ENCODE results near the gene EFCAB14. TPM values are rescaled to one million over a fixed set of nuclear protein-coding genes. Genes with fewer than 3 reads are reported as not detected.
"Not testable (repeated sequence)": the region's sequence is repeated elsewhere in the genome, so short reads cannot be mapped to it uniquely, and the experiment has no call there.

Gene EFCAB14
- total RNA-seq, 3 donors from 2014 or later: 115 to 137 (median 122) TPM

DNA sequence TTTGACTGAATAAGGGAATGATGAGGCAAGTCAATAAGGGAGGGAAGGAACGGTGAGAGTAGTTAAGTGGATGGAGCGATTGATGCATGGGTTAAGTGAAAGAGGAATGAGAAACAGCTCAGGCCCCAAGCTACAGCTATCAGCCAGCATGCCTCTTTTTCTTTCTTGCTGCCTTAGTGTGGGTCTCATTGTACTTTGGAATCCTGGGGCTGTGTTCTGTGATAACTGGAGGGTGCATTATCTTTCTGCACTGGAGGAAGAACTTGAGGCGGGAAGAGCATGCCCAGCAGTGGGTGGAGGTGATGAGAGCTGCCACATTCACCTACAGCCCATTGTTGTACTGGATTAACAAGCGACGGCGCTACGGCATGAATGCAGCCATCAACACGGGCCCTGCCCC lies 46.2 kb downstream of the EFCAB14 start:
- ATAC-seq (no peak), DNase-seq (no peak)
- no peaks in the 10 kb centered on the region for H3K4me1 ChIP-seq (ENCODE audit: low read depth)
- intact Hi-C loops (cut with DNase I, micrococcal nuclease): no loop called here
- H3K9me3 ChIP-seq: no peaks in the 10 kb centered on the region
- H3K36me3 ChIP-seq (ENCODE audit: low read depth): peaks cover 2% of the 10 kb centered on the region
- TF ChIP-seq, protein P1, sequence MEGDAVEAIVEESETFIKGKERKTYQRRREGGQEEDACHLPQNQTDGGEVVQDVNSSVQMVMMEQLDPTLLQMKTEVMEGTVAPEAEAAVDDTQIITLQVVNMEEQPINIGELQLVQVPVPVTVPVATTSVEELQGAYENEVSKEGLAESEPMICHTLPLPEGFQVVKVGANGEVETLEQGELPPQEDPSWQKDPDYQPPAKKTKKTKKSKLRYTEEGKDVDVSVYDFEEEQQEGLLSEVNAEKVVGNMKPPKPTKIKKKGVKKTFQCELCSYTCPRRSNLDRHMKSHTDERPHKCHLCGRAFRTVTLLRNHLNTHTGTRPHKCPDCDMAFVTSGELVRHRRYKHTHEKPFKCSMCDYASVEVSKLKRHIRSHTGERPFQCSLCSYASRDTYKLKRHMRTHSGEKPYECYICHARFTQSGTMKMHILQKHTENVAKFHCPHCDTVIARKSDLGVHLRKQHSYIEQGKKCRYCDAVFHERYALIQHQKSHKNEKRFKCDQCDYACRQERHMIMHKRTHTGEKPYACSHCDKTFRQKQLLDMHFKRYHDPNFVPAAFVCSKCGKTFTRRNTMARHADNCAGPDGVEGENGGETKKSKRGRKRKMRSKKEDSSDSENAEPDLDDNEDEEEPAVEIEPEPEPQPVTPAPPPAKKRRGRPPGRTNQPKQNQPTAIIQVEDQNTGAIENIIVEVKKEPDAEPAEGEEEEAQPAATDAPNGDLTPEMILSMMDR (IDR thresholded peaks at IDR 0.05): no peak
- H3K4me3 ChIP-seq: no peak overlapping the region

DNA sequence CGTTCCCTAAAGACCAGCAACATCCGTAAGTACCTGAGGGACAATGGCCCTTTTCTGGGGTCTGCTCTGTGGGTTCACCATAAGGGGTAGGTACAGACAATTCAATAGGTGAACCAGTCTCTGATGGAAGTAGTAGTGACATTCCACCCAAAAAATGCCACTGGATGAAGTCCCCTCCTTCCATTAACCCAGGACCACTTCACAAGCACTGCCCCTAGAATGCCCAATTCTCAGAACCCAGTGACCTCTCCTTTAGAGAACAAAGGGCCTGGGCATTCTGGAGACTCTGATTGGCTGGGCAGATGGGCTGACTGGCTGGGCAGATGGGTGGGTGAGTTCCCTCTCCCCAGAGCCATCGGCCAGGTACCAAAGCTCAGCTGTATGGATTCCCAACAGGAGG lies 47.4 kb downstream of the EFCAB14 start, which contains the start of gene TEX38:
Gene TEX38 (plus strand): TSS at position 301 of the 400 bp plus-strand sequence. CDS start 81 bp downstream, at position 382.
- intact Hi-C loops (cut with DNase I, micrococcal nuclease): no loop called here
- Histone ChIP-seq H3K36me3 (ENCODE audit: low read depth) (no peaks in the 10 kb centered on the region), H3K4me1 (ENCODE audit: low read depth) (peaks cover 9% of the 10 kb centered on the region), H3K4me3 (no peak within 1 kb of the TSS), H3K9me3 (no peaks in the 10 kb centered on the region)
- ATAC-seq (no peak), DNase-seq (no peak)
- TF ChIP-seq, protein P1 (IDR thresholded peaks at IDR 0.05): no peak

DNA sequence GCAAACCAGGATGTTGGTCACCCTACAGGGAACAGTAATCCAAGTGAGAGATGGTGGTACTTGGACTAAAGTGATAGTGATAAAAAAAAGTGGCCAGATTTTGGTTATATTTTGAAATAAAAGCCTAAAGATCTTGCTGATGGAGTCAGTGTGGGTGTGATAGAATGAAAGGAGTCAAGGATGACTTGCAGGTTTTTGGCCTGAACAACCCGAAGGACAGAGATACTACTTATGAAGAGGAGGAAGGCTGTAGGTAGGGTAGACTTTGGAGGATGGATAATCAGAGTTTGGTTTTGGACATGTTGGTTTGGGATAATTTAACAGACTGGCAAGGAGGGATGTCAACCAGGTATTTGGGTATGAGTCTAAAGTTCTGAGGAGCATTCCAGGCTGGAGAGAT lies 48.8 kb downstream of the EFCAB14 start:
- Histone ChIP-seq H3K4me1 (ENCODE audit: low read depth) (peaks cover 9% of the 10 kb centered on the region), H3K9me3 (no peaks in the 10 kb centered on the region), H3K36me3 (ENCODE audit: low read depth) (no peaks in the 10 kb centered on the region), H3K4me3 (no peak overlapping the region)
- intact Hi-C loops (cut with DNase I, micrococcal nuclease): no loop called here
- ATAC-seq (no peak), DNase-seq (no peak)
- TF ChIP-seq, protein P1 (IDR thresholded peaks at IDR 0.05): no peak

DNA sequence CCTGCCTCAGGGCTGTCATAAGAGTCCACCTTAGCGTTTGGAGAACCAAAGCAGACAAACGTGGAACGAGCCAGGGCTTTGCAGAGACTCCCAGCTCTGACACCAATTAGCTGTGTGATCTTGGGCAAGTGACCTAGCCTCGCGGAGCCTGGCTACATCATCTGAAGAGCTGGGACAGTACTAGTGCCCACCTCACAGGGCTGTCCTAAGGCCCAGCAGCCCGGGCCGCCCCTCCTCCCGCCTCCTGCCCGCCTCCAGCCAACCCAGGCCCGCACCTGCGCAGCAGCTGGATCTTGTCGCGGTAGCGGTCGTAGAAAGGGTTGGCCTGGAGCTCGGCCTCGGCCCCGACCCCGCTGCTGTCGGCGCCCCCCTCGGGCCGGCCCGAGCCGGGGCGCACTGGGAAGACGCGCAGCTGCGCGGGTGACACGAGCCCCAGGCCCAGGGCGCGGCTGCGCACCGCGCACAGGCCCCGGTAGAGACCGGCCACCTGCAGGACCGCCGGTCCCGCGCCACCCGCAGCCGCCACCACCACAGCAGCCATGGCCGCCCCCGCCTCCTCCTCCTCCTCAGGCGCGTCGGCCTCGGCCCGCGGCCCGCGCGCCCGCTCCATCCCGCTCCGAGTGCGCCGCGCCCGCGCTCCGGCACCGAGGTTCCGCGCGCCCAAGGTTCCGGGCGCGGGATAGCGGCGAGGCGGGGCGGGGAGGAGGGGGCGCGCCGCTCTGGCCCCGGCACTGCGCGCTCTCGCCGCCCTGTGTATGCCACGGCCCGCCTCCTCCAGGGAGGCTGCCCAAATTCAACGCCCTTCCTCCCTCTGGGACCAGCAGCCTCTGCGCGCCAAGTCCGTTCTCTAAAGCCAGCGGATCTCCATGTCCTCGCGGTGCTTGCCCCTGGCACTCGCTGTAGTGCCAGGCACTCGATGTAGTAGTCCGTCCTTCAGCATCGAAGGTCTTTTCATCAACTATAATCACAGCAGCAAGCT lies 50.8 kb downstream of the EFCAB14 start, which contains the start of gene ATPAF1:
Gene ATPAF1 (minus strand): TSS at position 583 of the 979 bp plus-strand sequence. CDS start 42 bp downstream, at position 541.
- DNase-seq: peak; percentile 60 to 83 (median 81)
- ATAC-seq: peak; percentile 93
- H3K36me3 ChIP-seq (ENCODE audit: low read depth): no peaks in the 10 kb centered on the region
- peak within 1 kb of the TSS; percentile 91 for H3K4me3 ChIP-seq
- no peaks in the 10 kb centered on the region for H3K9me3 ChIP-seq
- intact Hi-C loops (cut with DNase I, micrococcal nuclease): no loop called here
- peaks cover 9% of the 10 kb centered on the region for H3K4me1 ChIP-seq (ENCODE audit: low read depth)
- TF ChIP-seq, protein P1 (IDR thresholded peaks at IDR 0.05): no peak

DNA sequence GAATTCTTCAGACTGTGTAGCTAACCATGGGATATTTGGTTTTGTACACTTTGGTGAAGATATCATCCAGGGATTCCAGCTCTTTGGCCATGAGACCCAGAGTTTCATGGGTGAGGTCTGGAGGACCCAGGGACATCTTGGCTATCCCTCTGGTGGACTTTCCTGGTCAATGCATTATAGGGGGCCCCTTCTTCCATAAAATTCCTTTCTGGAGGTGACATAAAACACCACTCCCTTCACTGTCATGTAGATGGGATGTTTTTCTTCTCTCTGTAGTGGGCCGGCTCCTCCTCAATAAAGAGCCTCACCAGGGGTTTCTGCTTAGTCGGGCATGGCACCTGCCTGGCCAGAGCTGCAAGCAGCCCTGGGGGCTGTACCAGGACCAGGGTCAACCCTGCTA lies 52.9 kb downstream of the EFCAB14 start:
- H3K9me3 ChIP-seq: no peaks in the 10 kb centered on the region
- H3K4me3 ChIP-seq: no peak overlapping the region
- TF ChIP-seq, protein P1 (IDR thresholded peaks at IDR 0.05): no peak
- no peak for ATAC-seq
- H3K36me3 ChIP-seq (ENCODE audit: low read depth): no peaks in the 10 kb centered on the region
- H3K4me1 ChIP-seq (ENCODE audit: low read depth): peaks cover 13% of the 10 kb centered on the region
- intact Hi-C loops (cut with DNase I, micrococcal nuclease): no loop called here
- DNase-seq: no peak

DNA sequence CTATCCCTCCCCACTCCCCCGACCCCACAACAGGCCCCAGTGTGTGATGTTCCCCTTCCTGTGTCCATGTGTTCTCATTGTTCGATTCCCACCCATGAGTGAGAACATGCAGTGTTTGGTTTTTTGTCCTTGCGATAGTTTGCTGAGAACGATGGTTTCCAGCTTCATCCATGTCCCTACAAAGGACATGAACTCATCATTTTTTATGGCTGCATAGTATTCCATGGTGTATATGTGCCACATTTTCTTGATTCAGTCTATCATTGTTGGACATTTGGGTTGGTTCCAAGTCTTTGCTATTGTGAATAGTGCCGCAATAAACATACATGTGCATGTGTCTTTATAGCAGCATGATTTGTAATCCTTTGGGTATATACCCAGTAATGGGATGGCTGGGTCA lies 56.0 kb downstream of the EFCAB14 start:
- H3K36me3 ChIP-seq (ENCODE audit: low read depth); H3K4me3 ChIP-seq; ATAC-seq; intact Hi-C loops (cut with DNase I, micrococcal nuclease); DNase-seq; H3K9me3 ChIP-seq: not testable (repeated sequence)
- H3K4me1 ChIP-seq (ENCODE audit: low read depth): peaks cover 13% of the 10 kb centered on the region

DNA sequence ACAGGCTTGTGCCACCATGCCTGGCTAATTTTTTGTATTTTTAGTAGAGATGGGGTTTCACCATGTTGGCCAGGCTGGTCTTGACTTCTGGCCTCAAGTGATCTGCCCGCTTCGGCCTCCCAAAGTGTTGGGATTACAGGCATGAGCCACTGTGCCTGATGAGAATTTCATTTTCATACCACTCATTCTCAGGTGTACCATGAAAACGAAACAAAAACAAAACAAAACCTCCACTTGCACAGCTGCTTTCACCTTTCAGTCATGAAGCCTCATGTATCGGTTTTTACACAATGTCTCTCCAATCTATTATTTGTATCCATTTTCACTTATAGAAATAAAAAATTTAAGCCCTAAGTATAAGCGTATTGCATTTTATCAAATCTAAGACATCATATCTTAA lies 58.8 kb downstream of the EFCAB14 start:
- H3K9me3 ChIP-seq; H3K4me3 ChIP-seq; H3K36me3 ChIP-seq (ENCODE audit: low read depth); DNase-seq; ATAC-seq; H3K4me1 ChIP-seq (ENCODE audit: low read depth); intact Hi-C loops (cut with DNase I, micrococcal nuclease): not testable (repeated sequence)
